ENCODE results near the gene AADAT.

Gene AADAT

GRCh38 chr4:170014359-170015011 lies 75.3 kb downstream of the AADAT start:
- no peak for DNase-seq
- Histone ChIP-seq H3K36me3 (peaks cover 9% of the 10 kb centered on the region; the same call in 1 of the 2 replicates), H3K27ac (no peak overlapping the region), H3K4me3 (ENCODE audit: low read depth, low read length) (no peak overlapping the region), H3K27me3 (ENCODE audit: insufficient read depth, low read depth, severe bottlenecking) (no peaks in the 10 kb centered on the region), H3K9me3 (ENCODE audit: severe bottlenecking) (no peaks in the 10 kb centered on the region)
- TF ChIP-seq, protein P1, sequence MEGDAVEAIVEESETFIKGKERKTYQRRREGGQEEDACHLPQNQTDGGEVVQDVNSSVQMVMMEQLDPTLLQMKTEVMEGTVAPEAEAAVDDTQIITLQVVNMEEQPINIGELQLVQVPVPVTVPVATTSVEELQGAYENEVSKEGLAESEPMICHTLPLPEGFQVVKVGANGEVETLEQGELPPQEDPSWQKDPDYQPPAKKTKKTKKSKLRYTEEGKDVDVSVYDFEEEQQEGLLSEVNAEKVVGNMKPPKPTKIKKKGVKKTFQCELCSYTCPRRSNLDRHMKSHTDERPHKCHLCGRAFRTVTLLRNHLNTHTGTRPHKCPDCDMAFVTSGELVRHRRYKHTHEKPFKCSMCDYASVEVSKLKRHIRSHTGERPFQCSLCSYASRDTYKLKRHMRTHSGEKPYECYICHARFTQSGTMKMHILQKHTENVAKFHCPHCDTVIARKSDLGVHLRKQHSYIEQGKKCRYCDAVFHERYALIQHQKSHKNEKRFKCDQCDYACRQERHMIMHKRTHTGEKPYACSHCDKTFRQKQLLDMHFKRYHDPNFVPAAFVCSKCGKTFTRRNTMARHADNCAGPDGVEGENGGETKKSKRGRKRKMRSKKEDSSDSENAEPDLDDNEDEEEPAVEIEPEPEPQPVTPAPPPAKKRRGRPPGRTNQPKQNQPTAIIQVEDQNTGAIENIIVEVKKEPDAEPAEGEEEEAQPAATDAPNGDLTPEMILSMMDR (IDR thresholded peaks at IDR 0.05; ENCODE audit: low read depth, low read length) = no peak

DNA sequence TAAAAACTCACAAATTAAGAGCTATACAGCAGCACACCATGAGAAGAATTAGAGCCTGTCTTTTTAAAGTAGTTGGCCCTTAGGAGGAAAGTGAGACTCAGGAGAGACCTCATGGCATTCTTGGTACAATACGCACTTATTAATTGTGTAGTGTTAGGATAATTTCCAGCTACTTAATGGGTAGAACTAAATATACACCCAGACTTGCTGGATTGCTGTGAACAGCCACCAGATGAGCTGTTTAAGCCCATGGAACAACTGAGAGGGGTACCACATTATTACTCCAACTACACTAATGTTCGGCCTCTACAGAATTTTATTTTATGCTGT lies 77.2 kb downstream of the AADAT start:
- no peaks in the 10 kb centered on the region for H3K9me3 ChIP-seq (ENCODE audit: severe bottlenecking)
- no peak overlapping the region for H3K4me3 ChIP-seq (ENCODE audit: low read depth, low read length)
- no peak for DNase-seq
- TF ChIP-seq, protein P1 (IDR thresholded peaks at IDR 0.05; ENCODE audit: low read depth, low read length) = no peak
- H3K27ac ChIP-seq = no peak overlapping the region
- no peaks in the 10 kb centered on the region for H3K27me3 ChIP-seq (ENCODE audit: insufficient read depth, low read depth, severe bottlenecking)
- H3K36me3 ChIP-seq = peaks cover 6% of the 10 kb centered on the region; the same call in 1 of the 2 replicates

GRCh38 chr4:170011921-170012628 lies 77.7 kb downstream of the AADAT start:
- Histone ChIP-seq H3K36me3 (peaks cover 6% of the 10 kb centered on the region; the same call in 1 of the 2 replicates), H3K27ac (no peak overlapping the region), H3K4me3 (ENCODE audit: low read depth, low read length) (no peak overlapping the region), H3K27me3 (ENCODE audit: insufficient read depth, low read depth, severe bottlenecking) (no peaks in the 10 kb centered on the region), H3K9me3 (ENCODE audit: severe bottlenecking) (no peaks in the 10 kb centered on the region)
- TF ChIP-seq, protein P1 (IDR thresholded peaks at IDR 0.05; ENCODE audit: low read depth, low read length) = no peak
- no peak for DNase-seq
